Measurements from ENCODE around the gene CEP112.

CEP112 gene

GRCh38 chr17:65703891-65704290 is 488.0 kb downstream of the CEP112 start:
- no peak overlapping the region for H3K4me3 ChIP-seq (ENCODE audit: low read depth, low read length)
- no peak for DNase-seq (ENCODE audit: low read depth)
- TF ChIP-seq MYC (IDR thresholded peaks at IDR 0.05; ENCODE audit: low read depth, low read length): no peak
- no peak for TF ChIP-seq POLR2A (IDR thresholded peaks at IDR 0.05; ENCODE audit: extremely low read depth, insufficient read length)
- TF ChIP-seq, protein P1, sequence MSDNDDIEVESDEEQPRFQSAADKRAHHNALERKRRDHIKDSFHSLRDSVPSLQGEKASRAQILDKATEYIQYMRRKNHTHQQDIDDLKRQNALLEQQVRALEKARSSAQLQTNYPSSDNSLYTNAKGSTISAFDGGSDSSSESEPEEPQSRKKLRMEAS (IDR thresholded peaks at IDR 0.05; ENCODE audit: low read depth, low read length): no peak
- TF ChIP-seq, protein P2, sequence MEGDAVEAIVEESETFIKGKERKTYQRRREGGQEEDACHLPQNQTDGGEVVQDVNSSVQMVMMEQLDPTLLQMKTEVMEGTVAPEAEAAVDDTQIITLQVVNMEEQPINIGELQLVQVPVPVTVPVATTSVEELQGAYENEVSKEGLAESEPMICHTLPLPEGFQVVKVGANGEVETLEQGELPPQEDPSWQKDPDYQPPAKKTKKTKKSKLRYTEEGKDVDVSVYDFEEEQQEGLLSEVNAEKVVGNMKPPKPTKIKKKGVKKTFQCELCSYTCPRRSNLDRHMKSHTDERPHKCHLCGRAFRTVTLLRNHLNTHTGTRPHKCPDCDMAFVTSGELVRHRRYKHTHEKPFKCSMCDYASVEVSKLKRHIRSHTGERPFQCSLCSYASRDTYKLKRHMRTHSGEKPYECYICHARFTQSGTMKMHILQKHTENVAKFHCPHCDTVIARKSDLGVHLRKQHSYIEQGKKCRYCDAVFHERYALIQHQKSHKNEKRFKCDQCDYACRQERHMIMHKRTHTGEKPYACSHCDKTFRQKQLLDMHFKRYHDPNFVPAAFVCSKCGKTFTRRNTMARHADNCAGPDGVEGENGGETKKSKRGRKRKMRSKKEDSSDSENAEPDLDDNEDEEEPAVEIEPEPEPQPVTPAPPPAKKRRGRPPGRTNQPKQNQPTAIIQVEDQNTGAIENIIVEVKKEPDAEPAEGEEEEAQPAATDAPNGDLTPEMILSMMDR (IDR thresholded peaks at IDR 0.05; ENCODE audit: low read depth, low read length): no peak

- TF ChIP-seq, protein P1 (IDR thresholded peaks at IDR 0.05; ENCODE audit: low read depth, low read length): no peak
- TF ChIP-seq, protein P2 (IDR thresholded peaks at IDR 0.05; ENCODE audit: low read depth, low read length): no peak
- TF ChIP-seq MYC (IDR thresholded peaks at IDR 0.05; ENCODE audit: low read depth, low read length) (no peak), POLR2A (IDR thresholded peaks at IDR 0.05; ENCODE audit: extremely low read depth, insufficient read length) (no peak)
- no peak overlapping the region for H3K4me3 ChIP-seq (ENCODE audit: low read depth, low read length)
- DNase-seq (ENCODE audit: low read depth): no peak
Observed at GRCh38 chr17:65699459-65699858, 492.5 kb downstream of the CEP112 start.

GRCh38 chr17:65698381-65699061 is 493.4 kb downstream of the CEP112 start:
- H3K4me3 ChIP-seq (ENCODE audit: low read depth, low read length): no peak overlapping the region
- TF ChIP-seq, protein P1 (IDR thresholded peaks at IDR 0.05; ENCODE audit: low read depth, low read length): no peak
- TF ChIP-seq MYC (IDR thresholded peaks at IDR 0.05; ENCODE audit: low read depth, low read length): no peak
- no peak for TF ChIP-seq POLR2A (IDR thresholded peaks at IDR 0.05; ENCODE audit: extremely low read depth, insufficient read length)
- TF ChIP-seq, protein P2 (IDR thresholded peaks at IDR 0.05; ENCODE audit: low read depth, low read length): no peak
- DNase-seq (ENCODE audit: low read depth): no peak

GRCh38 chr17:65697661-65698060 is 494.3 kb downstream of the CEP112 start:
- H3K4me3 ChIP-seq (ENCODE audit: low read depth, low read length): no peak overlapping the region
- TF ChIP-seq, protein P2 (IDR thresholded peaks at IDR 0.05; ENCODE audit: low read depth, low read length): no peak
- TF ChIP-seq MYC (IDR thresholded peaks at IDR 0.05; ENCODE audit: low read depth, low read length) (no peak), POLR2A (IDR thresholded peaks at IDR 0.05; ENCODE audit: extremely low read depth, insufficient read length) (no peak)
- TF ChIP-seq, protein P1 (IDR thresholded peaks at IDR 0.05; ENCODE audit: low read depth, low read length): no peak
- no peak for DNase-seq (ENCODE audit: low read depth)

DNA sequence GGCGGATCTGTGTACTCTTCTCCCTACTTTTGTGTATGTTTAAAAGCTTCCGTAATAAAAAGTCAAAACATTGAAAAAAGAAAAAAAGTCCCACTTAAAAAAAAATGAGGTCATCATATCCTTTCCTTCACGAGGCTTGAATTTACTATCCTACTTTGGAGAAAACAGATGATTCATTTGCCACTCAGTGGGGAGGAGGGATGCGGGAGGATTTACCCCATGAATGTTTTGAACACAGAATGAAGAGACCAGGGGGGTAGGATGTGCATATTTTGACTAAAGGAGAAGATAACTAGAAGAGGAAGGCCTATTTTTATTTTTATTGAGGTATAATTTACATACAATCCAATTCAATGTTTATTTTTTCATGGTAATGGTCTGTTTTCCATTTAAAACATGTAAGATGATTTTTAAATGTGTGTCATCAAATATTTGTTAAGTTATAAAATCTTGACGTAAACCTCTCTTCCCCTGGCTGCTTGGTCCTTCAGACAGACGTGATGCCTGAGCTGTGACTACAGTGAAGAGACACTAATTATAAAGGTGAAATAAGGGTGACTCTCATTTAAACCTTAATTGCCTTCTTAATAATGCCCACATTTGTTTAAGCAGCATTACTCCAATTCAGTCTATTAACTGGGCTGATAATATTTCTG is 495.1 kb downstream of the CEP112 start:
- TF ChIP-seq, protein P2 (IDR thresholded peaks at IDR 0.05; ENCODE audit: low read depth, low read length): no peak
- TF ChIP-seq, protein P1 (IDR thresholded peaks at IDR 0.05; ENCODE audit: low read depth, low read length): no peak
- TF ChIP-seq POLR2A (IDR thresholded peaks at IDR 0.05; ENCODE audit: extremely low read depth, insufficient read length) (no peak), MYC (IDR thresholded peaks at IDR 0.05; ENCODE audit: low read depth, low read length) (no peak)
- no peak for DNase-seq (ENCODE audit: low read depth)
- H3K4me3 ChIP-seq (ENCODE audit: low read depth, low read length): no peak overlapping the region

All from NB4 (cell line).